Trophoblast cell (in vitro differentiated cells and primary cell): ENCODE results near the gene FRMD8.
"Not testable (repeated sequence)": the region's sequence is repeated elsewhere in the genome, so short reads cannot be mapped to it uniquely, and the experiment has no call there.

ENCODE experiments used
- DNase-seq, 2 donors: peaks; one replicate each; pipeline ENCODE4 v3.0.0-alpha.2; 2016
- H2AFZ ChIP-seq: 2 replicates; pipeline ENCODE4 v1.6.1; 2013; ENCODE audit warnings: low read length, moderate library complexity, mild to moderate bottlenecking; ENCODE audit not compliant: insufficient read depth, poor library complexity
- H2AK5ac ChIP-seq: 2 replicates; pipeline ENCODE4 v1.6.1; 2013; ENCODE audit warnings: mild to moderate bottlenecking, low read length
- H2BK120ac ChIP-seq: 2 replicates; pipeline ENCODE4 v1.6.1; 2013; ENCODE audit warnings: low read length, mild to moderate bottlenecking, moderate library complexity; ENCODE audit not compliant: insufficient read depth, poor library complexity
- H2BK12ac ChIP-seq: 2 replicates; pipeline ENCODE4 v1.6.1; 2013; ENCODE audit warnings: mild to moderate bottlenecking, low read length, moderate library complexity
- H2BK5ac ChIP-seq: 2 replicates; pipeline ENCODE4 v1.6.1; 2013; ENCODE audit warnings: low read length, low read depth, moderate library complexity, mild to moderate bottlenecking; ENCODE audit not compliant: poor library complexity
- H3K14ac ChIP-seq: 2 replicates; pipeline ENCODE4 v1.6.1; 2013; ENCODE audit warnings: mild to moderate bottlenecking, low read length
- H3K18ac ChIP-seq: 2 replicates; pipeline ENCODE4 v1.6.1; 2013; ENCODE audit warnings: mild to moderate bottlenecking, low read length
- H3K23ac ChIP-seq: 2 replicates; pipeline ENCODE4 v1.6.1; 2013; ENCODE audit warnings: low read length
- H3K27ac ChIP-seq: 2 replicates; pipeline ENCODE4 v1.5.1; 2013; ENCODE audit warnings: low read depth, mild to moderate bottlenecking, inconsistent platforms, low read length, moderate library complexity
- H3K27me3 ChIP-seq: 2 replicates; pipeline ENCODE4 v1.6.1; 2013; ENCODE audit warnings: inconsistent platforms, mild to moderate bottlenecking, low read length, moderate library complexity; ENCODE audit not compliant: insufficient read depth
- H3K36me3 ChIP-seq, 2 experiments: 1 replicate in 1 of 2; 2 replicates in 1 of 2; pipeline ENCODE4 v1.6.1; 2013; ENCODE audit warnings: low read length in 2 of 2, mild to moderate bottlenecking in 2 of 2, moderate library complexity in 1 of 2; ENCODE audit not compliant: insufficient read depth in 2 of 2, control insufficient read depth in 1 of 2
- H3K4ac ChIP-seq: 2 replicates; pipeline ENCODE4 v1.6.1; 2013; ENCODE audit warnings: low read depth, mild to moderate bottlenecking, low read length, moderate library complexity
- H3K4me1 ChIP-seq, 2 experiments: 1 replicate in 1 of 2; 2 replicates in 1 of 2; pipeline ENCODE4 v1.6.1; 2013; ENCODE audit warnings: low read length in 2 of 2, mild to moderate bottlenecking in 2 of 2, moderate library complexity in 1 of 2; ENCODE audit not compliant: insufficient read depth in 2 of 2, control insufficient read depth in 1 of 2
- H3K4me2 ChIP-seq: 2 replicates; pipeline ENCODE4 v1.6.1; 2013; ENCODE audit warnings: inconsistent platforms, mild to moderate bottlenecking, low read length, moderate library complexity
- H3K4me3 ChIP-seq: 2 replicates; pipeline ENCODE4 v1.5.1; 2013; ENCODE audit warnings: mild to moderate bottlenecking, low read depth, low read length, inconsistent platforms
- H3K79me1 ChIP-seq: one replicate; pipeline ENCODE4 v1.6.1; 2013; ENCODE audit warnings: low read length
- H3K79me2 ChIP-seq: 2 replicates; pipeline ENCODE4 v1.6.1; 2013; ENCODE audit warnings: low read length, mild to moderate bottlenecking; ENCODE audit not compliant: control insufficient read depth, insufficient read depth, poor library complexity
- H3K9ac ChIP-seq: 2 replicates; pipeline ENCODE4 v1.6.1; 2013; ENCODE audit warnings: mild to moderate bottlenecking, low read length
- H3K9me3 ChIP-seq: 2 replicates; pipeline ENCODE4 v1.6.1; 2013; ENCODE audit warnings: low read depth, mild to moderate bottlenecking, control low read depth, inconsistent platforms, low read length; ENCODE audit not compliant: insufficient read depth
- H4K12ac ChIP-seq: 2 replicates; pipeline ENCODE4 v1.6.1; 2013; ENCODE audit warnings: low read depth, mild to moderate bottlenecking, low read length, moderate library complexity
- H4K8ac ChIP-seq: 2 replicates; pipeline ENCODE4 v1.6.1; 2013; ENCODE audit warnings: low read depth, mild to moderate bottlenecking, low read length, moderate library complexity
- H4K91ac ChIP-seq: one replicate; pipeline ENCODE4 v1.6.1; 2013; ENCODE audit warnings: low read depth, mild to moderate bottlenecking, low read length, moderate library complexity
- WGBS: extraction: QIAGEN DNeasy Blood & Tissue Kit; methylation state at CpG from one replicate; pipeline ENCODE4 v1.1.7; 2013; ENCODE audit warnings: missing lambda C conversion rate; ENCODE audit not compliant: insufficient read length, insufficient coverage; ENCODE audit errors: extremely low coverage; 5-methylcytosine and 5-hydroxymethylcytosine counted together

FRMD8 gene

DNA sequence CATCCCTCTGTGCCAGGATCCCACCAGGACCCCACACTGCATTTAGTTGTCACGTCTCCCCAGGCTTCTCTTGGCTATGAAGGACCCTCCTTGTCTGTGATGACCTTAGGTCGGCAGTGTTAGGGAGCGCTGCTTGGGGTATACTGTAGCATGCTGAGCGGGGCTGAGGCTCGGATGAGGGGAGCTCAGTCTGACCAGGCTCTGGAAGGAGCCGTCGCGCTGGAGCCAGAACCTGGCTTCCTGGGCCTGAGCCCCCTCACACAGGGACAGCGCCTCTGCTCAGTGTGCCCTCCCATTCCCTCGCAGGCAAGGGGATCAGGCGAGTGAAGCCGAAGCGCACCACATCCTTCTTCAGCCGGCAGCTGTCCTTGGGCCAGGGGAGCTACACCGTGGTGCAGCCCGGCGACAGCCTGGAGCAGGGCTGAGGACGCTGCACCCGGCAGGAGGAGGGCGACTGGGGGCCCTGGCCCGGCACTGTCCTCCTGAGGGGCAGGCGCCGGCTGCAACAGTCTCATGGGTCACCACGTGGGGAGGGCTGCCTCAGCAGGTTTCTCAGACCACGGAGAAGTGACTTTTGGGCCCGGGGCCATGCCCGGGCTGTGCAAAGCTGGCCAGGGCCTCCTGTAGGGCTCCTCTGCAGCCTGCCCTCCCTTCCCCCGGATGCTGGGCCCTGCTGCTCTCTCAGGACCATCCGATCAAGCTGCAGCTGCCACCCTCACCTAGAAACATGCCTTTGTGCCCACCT, 24.7 kb downstream of the FRMD8 start:
- DNase-seq, result no peak
- Histone ChIP-seq H3K9ac (no peak overlapping the region), H2AFZ (no peak overlapping the region), H2BK12ac (no peak overlapping the region), H3K18ac (no peak overlapping the region), H3K79me2 (no peaks in the 10 kb centered on the region), H4K91ac (no peak overlapping the region), H2BK5ac (no peak overlapping the region), H4K12ac (no peak overlapping the region), H3K4me3 (no peak overlapping the region), H3K4me2 (no peak overlapping the region), H4K8ac (no peak overlapping the region), H3K4me1 (peaks cover 0 to 3% of the 10 kb centered on the region in 2 experiments), H3K23ac (no peak overlapping the region), H3K27me3 (no peaks in the 10 kb centered on the region), H3K9me3 (no peaks in the 10 kb centered on the region), H3K4ac (no peak overlapping the region), H3K27ac (no peak overlapping the region), H2AK5ac (no peak overlapping the region), H2BK120ac (no peak overlapping the region), H3K14ac (no peak overlapping the region), H3K79me1 (no peaks in the 10 kb centered on the region), H3K36me3 (peaks cover 44 to 52% of the 10 kb centered on the region in 2 experiments)
- WGBS, result no CpG with 5 or more reads among the region's 29 CpGs

DNA sequence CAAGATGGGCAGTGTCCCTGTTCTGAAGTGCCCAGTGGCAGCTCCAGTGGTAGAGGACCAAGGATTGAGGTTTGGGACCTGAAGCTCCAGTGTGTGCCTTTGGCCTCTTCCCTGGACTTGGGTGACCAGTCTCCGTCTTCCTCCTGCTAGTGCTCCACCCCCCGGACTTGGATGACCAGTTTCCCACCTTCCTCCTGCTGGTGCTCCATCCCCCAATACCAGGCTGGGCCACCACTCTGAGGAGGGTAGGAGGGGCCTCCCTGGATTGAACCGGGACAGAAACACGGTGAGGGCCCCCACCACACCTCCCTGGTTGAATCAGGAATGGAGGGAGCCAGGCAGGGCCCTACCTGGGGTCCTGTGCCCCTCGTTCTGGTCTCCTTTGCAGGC, 25.2 kb downstream of the FRMD8 start:
- H3K4me1 ChIP-seq, result peaks cover 3 to 6% of the 10 kb centered on the region in 2 experiments
- H3K14ac ChIP-seq, result no peak overlapping the region
- no peak overlapping the region for H2AK5ac ChIP-seq
- WGBS, result no CpG with 5 or more reads among the region's 5 CpGs
- H3K79me1 ChIP-seq, result no peaks in the 10 kb centered on the region
- H3K4me3 ChIP-seq, result no peak overlapping the region
- no peaks in the 10 kb centered on the region for H3K27me3 ChIP-seq
- peaks cover 40 to 48% of the 10 kb centered on the region in 2 experiments for H3K36me3 ChIP-seq
- H3K9me3 ChIP-seq, result no peaks in the 10 kb centered on the region
- no peak overlapping the region for H4K8ac ChIP-seq
- no peak overlapping the region for H2BK12ac ChIP-seq
- H3K4me2 ChIP-seq, result no peak overlapping the region
- H3K79me2 ChIP-seq, result no peaks in the 10 kb centered on the region
- H2AFZ ChIP-seq, result no peak overlapping the region
- H3K9ac ChIP-seq, result no peak overlapping the region
- no peak overlapping the region for H4K12ac ChIP-seq
- DNase-seq, result no peak
- H3K4ac ChIP-seq, result no peak overlapping the region
- H2BK120ac ChIP-seq, result no peak overlapping the region
- H3K23ac ChIP-seq, result no peak overlapping the region
- no peak overlapping the region for H3K18ac ChIP-seq
- H3K27ac ChIP-seq, result no peak overlapping the region
- no peak overlapping the region for H2BK5ac ChIP-seq
- H4K91ac ChIP-seq, result no peak overlapping the region

DNA sequence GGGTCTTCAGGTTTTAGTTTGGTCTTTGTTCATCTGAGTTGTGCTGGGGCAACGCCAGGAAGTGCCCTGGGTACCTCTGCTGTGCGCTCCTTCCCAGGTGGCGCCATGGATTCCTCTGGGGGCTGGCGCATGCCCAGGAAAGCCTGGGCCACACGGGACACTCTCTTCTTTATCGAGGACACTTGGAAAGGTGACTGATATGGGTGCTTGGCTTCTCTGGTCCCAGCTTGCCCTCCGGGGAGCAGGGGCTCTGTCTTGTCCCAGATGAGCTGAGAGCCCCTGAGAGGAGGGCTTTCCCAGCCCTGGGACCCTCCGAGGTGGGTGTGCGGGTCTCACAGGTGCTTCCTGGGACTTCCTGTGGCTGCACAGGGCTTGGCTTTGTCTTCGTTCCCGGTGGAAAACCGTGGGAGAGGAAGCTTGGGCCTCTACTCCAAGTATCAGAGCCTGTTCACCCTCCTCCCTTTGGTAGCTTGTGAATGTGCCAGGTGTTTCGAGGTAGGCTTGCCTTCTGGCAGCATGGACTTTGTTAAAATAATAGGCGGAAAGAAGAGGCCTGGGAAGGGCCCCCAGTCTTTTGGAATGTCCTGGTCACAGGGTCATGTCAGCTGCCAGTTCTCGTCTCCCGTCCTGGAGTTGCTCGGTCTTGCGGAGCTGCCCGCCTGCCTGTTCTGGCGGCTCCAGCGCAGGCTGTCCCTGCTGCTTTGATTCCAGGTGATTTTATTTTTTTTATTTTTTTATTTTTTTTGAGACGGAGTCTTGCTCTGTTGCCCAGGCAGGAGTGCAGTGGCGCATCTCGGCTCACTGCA, 26.0 kb downstream of the FRMD8 start:
- Histone ChIP-seq H3K4me1 (peaks cover 11 to 13% of the 10 kb centered on the region in 2 experiments), H4K91ac (no peak overlapping the region), H4K8ac (no peak overlapping the region), H2BK12ac (no peak overlapping the region), H3K79me2 (peaks cover 4% of the 10 kb centered on the region), H3K14ac (no peak overlapping the region), H2BK120ac (no peak overlapping the region), H3K4ac (no peak overlapping the region), H3K27ac (no peak overlapping the region), H4K12ac (no peak overlapping the region), H3K4me2 (no peak overlapping the region), H3K36me3 (peaks cover 37 to 45% of the 10 kb centered on the region in 2 experiments), H2AK5ac (no peak overlapping the region), H3K9me3 (no peaks in the 10 kb centered on the region), H3K79me1 (peaks cover 7% of the 10 kb centered on the region), H2BK5ac (no peak overlapping the region), H3K27me3 (no peaks in the 10 kb centered on the region), H3K9ac (no peak overlapping the region), H3K4me3 (no peak overlapping the region), H2AFZ (no peak overlapping the region), H3K23ac (no peak overlapping the region), H3K18ac (no peak overlapping the region)
- no peak for DNase-seq
- no CpG with 5 or more reads among the region's 24 CpGs for WGBS

DNA sequence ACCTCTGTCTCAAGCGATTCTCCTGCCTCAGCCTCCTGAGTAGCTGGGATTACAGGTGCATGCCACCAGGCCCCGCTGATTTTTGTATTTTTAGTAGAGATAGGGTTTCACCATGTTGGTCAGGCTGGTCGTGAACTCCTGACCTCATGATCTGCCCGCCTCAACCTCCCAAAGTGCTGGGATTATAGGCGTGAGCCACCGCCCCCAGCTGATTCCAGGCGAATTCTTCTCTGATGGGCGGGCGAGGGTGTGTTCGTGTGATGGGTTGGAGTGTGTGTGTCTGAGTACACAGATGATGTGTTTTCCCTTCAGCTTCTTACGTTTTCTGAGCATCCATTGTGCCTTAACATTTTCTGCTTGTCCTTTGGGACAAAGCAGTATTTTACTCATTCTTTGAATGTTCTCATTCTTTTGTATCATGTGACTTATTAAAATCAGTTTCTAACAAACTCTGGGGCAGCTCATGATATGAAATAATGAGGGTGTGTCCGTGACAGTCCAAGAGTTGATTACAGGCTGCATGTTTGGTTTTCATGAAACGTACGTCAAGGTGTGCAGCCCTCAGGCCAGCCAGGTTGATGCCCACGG, 26.7 kb downstream of the FRMD8 start:
- H3K4me1 ChIP-seq, result peaks cover 18 to 20% of the 10 kb centered on the region in 2 experiments
- no CpG with 5 or more reads among the region's 15 CpGs for WGBS
- H3K4ac ChIP-seq, H2BK5ac ChIP-seq, H2AFZ ChIP-seq, H3K9me3 ChIP-seq, H3K18ac ChIP-seq, H4K91ac ChIP-seq, H3K4me2 ChIP-seq, H4K12ac ChIP-seq, H2BK120ac ChIP-seq, DNase-seq, H3K79me2 ChIP-seq, H3K27ac ChIP-seq, H4K8ac ChIP-seq, H3K27me3 ChIP-seq, H3K4me3 ChIP-seq, H2BK12ac ChIP-seq, H2AK5ac ChIP-seq, H3K9ac ChIP-seq, H3K14ac ChIP-seq, H3K23ac ChIP-seq: not testable (repeated sequence)
- H3K79me1 ChIP-seq, result peaks cover 14% of the 10 kb centered on the region
- peaks cover 35 to 45% of the 10 kb centered on the region in 2 experiments for H3K36me3 ChIP-seq
